ENCODE data around the gene RPL35. TPM values are rescaled to one million over a fixed set of nuclear protein-coding genes. Genes with fewer than 3 reads are reported as not detected.

The RPL35 gene
- total and polyA plus RNA-seq, 2 experiments from 2014 or later, result 1,202 to 4,143 TPM

DNA sequence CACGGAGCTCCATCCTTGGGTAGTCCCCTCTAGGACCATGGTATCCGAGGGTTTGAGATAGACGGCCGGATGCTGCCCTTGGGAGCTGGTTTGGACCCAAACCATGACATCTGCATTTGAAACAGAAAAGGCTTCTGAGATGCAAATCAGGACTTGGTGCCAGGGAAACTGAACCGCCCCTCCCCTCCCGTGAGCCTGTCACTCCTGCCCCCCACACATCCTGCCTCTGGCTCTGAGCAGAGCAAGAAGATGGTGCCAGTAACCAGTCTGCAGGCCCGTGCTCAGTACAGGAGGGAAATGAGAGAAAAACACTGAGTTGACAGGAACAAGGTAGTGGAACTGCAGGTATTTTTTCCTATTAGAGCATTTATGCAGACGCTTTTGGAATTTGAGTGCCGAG, 18.7 kb upstream of the RPL35 start:
- H3K27me3 ChIP-seq (ENCODE audit: insufficient read depth), result no peaks in the 10 kb centered on the region
- no peaks in the 10 kb centered on the region for H3K9me2 ChIP-seq (ENCODE audit: insufficient read depth)
- peaks cover 31% of the 10 kb centered on the region for H3K4me1 ChIP-seq (ENCODE audit: insufficient read depth)
- peak overlapping the region; percentile 0; the same call in 1 of the 2 replicates for H3K4me3 ChIP-seq
- H3F3A ChIP-seq (replicated peaks; ENCODE audit: low read depth), result peaks cover 50% of the 10 kb centered on the region
- TF ChIP-seq, protein P1, sequence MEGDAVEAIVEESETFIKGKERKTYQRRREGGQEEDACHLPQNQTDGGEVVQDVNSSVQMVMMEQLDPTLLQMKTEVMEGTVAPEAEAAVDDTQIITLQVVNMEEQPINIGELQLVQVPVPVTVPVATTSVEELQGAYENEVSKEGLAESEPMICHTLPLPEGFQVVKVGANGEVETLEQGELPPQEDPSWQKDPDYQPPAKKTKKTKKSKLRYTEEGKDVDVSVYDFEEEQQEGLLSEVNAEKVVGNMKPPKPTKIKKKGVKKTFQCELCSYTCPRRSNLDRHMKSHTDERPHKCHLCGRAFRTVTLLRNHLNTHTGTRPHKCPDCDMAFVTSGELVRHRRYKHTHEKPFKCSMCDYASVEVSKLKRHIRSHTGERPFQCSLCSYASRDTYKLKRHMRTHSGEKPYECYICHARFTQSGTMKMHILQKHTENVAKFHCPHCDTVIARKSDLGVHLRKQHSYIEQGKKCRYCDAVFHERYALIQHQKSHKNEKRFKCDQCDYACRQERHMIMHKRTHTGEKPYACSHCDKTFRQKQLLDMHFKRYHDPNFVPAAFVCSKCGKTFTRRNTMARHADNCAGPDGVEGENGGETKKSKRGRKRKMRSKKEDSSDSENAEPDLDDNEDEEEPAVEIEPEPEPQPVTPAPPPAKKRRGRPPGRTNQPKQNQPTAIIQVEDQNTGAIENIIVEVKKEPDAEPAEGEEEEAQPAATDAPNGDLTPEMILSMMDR (conservative IDR thresholded peaks at IDR 0.05; ENCODE audit: low read depth in 2 of 2), result no peak
- TF ChIP-seq CREB1 (CRISPR knock-in tag; IDR thresholded peaks at IDR 0.05; ENCODE audit: low read depth), result 0 out of 2 replicates have a peak, but pooled peaks have one; percentile 9
- H3K36me3 ChIP-seq (ENCODE audit: insufficient read depth), result peaks cover 5% of the 10 kb centered on the region; the same call in 1 of the 2 replicates
- Mint-ChIP-seq H3K4me1 (peaks cover 62% of the 10 kb centered on the region), H3K4me3 (peak overlapping the region; percentile 48), H3K27me3 (ENCODE audit: insufficient read depth, low read depth, poor library complexity) (peaks cover 8% of the 10 kb centered on the region), H3K27ac (no peak overlapping the region), H3K36me3 (ENCODE audit: low read depth) (peaks cover 31% of the 10 kb centered on the region), H3K9me3 (no peaks in the 10 kb centered on the region; the same call in 2 of the 3 replicates)
- peaks cover 11% of the 10 kb centered on the region; the same call in 1 of the 2 replicates for H4K20me1 ChIP-seq (replicated peaks; ENCODE audit: insufficient read depth)
- no peak overlapping the region for H3K27ac ChIP-seq (ENCODE audit: low read depth)
- peak; percentile 85 for DNase-seq (ENCODE audit: low spot score)
- ATAC-seq, result peak; percentile 82
- no peaks in the 10 kb centered on the region for H3K79me2 ChIP-seq (replicated peaks; ENCODE audit: insufficient read depth)
- no peak overlapping the region for H2AFZ ChIP-seq
- peak overlapping the region; percentile 33 for H3K4me2 ChIP-seq

GRCh38 chr9:124879226-124879625, 17.5 kb upstream of the RPL35 start:
- Mint-ChIP-seq H3K27ac (peak overlapping the region; percentile 32; the same call in 1 of the 2 replicates), H3K4me3 (no peak overlapping the region; the same call in 2 of the 3 replicates), H3K9me3 (no peaks in the 10 kb centered on the region), H3K4me1 (peaks cover 57% of the 10 kb centered on the region), H3K36me3 (ENCODE audit: low read depth) (peaks cover 41% of the 10 kb centered on the region), H3K27me3 (ENCODE audit: insufficient read depth, low read depth, poor library complexity) (peaks cover 8% of the 10 kb centered on the region)
- peaks cover 12% of the 10 kb centered on the region; the same call in 1 of the 2 replicates for H4K20me1 ChIP-seq (replicated peaks; ENCODE audit: insufficient read depth)
- no peak overlapping the region for H3K4me3 ChIP-seq
- peak overlapping the region; percentile 33 for H3K4me2 ChIP-seq
- peaks cover 50% of the 10 kb centered on the region for H3F3A ChIP-seq (replicated peaks; ENCODE audit: low read depth)
- no peaks in the 10 kb centered on the region for H3K27me3 ChIP-seq (ENCODE audit: insufficient read depth)
- peak overlapping the region; percentile 84; the same call in 1 of the 2 replicates for H3K27ac ChIP-seq (ENCODE audit: low read depth)
- peaks cover 5% of the 10 kb centered on the region; the same call in 1 of the 2 replicates for H3K36me3 ChIP-seq (ENCODE audit: insufficient read depth)
- no peak for DNase-seq (ENCODE audit: low spot score)
- no peaks in the 10 kb centered on the region for H3K9me2 ChIP-seq (ENCODE audit: insufficient read depth)
- H2AFZ ChIP-seq, result no peak overlapping the region
- 0 out of 3 replicates have a peak, but pooled peaks have one; percentile 4 for ATAC-seq
- H3K79me2 ChIP-seq (replicated peaks; ENCODE audit: insufficient read depth), result peaks cover 9% of the 10 kb centered on the region
- H3K4me1 ChIP-seq (ENCODE audit: insufficient read depth), result peaks cover 31% of the 10 kb centered on the region
- TF ChIP-seq, protein P2, sequence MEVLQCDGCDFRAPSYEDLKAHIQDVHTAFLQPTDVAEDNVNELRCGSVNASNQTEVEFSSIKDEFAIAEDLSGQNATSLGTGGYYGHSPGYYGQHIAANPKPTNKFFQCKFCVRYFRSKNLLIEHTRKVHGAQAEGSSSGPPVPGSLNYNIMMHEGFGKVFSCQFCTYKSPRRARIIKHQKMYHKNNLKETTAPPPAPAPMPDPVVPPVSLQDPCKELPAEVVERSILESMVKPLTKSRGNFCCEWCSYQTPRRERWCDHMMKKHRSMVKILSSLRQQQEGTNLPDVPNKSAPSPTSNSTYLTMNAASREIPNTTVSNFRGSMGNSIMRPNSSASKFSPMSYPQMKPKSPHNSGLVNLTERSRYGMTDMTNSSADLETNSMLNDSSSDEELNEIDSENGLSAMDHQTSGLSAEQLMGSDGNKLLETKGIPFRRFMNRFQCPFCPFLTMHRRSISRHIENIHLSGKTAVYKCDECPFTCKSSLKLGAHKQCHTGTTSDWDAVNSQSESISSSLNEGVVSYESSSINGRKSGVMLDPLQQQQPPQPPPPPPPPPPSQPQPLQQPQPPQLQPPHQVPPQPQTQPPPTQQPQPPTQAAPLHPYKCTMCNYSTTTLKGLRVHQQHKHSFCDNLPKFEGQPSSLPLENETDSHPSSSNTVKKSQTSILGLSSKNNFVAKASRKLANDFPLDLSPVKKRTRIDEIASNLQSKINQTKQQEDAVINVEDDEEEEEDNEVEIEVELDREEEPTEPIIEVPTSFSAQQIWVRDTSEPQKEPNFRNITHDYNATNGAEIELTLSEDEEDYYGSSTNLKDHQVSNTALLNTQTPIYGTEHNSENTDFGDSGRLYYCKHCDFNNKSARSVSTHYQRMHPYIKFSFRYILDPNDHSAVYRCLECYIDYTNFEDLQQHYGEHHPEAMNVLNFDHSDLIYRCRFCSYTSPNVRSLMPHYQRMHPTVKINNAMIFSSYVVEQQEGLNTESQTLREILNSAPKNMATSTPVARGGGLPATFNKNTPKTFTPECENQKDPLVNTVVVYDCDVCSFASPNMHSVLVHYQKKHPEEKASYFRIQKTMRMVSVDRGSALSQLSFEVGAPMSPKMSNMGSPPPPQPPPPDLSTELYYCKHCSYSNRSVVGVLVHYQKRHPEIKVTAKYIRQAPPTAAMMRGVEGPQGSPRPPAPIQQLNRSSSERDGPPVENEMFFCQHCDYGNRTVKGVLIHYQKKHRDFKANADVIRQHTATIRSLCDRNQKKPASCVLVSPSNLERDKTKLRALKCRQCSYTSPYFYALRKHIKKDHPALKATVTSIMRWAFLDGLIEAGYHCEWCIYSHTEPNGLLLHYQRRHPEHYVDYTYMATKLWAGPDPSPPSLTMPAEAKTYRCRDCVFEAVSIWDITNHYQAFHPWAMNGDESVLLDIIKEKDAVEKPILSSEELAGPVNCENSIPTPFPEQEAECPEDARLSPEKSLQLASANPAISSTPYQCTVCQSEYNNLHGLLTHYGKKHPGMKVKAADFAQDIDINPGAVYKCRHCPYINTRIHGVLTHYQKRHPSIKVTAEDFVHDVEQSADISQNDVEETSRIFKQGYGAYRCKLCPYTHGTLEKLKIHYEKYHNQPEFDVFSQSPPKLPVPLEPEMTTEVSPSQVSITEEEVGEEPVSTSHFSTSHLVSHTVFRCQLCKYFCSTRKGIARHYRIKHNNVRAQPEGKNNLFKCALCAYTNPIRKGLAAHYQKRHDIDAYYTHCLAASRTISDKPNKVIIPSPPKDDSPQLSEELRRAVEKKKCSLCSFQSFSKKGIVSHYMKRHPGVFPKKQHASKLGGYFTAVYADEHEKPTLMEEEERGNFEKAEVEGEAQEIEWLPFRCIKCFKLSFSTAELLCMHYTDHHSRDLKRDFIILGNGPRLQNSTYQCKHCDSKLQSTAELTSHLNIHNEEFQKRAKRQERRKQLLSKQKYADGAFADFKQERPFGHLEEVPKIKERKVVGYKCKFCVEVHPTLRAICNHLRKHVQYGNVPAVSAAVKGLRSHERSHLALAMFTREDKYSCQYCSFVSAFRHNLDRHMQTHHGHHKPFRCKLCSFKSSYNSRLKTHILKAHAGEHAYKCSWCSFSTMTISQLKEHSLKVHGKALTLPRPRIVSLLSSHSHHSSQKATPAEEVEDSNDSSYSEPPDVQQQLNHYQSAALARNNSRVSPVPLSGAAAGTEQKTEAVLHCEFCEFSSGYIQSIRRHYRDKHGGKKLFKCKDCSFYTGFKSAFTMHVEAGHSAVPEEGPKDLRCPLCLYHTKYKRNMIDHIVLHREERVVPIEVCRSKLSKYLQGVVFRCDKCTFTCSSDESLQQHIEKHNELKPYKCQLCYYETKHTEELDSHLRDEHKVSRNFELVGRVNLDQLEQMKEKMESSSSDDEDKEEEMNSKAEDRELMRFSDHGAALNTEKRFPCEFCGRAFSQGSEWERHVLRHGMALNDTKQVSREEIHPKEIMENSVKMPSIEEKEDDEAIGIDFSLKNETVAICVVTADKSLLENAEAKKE (CRISPR knock-in tag; IDR thresholded peaks at IDR 0.05), result no peak
- TF ChIP-seq ZNF331 (CRISPR knock-in tag; IDR thresholded peaks at IDR 0.05; ENCODE audit: low read depth) (no peak), JUNB (IDR thresholded peaks at IDR 0.05; ENCODE audit: unreplicated experiment) (no peak), ZNF114 (CRISPR knock-in tag; IDR thresholded peaks at IDR 0.05) (no peak)
- TF ChIP-seq, protein P3, sequence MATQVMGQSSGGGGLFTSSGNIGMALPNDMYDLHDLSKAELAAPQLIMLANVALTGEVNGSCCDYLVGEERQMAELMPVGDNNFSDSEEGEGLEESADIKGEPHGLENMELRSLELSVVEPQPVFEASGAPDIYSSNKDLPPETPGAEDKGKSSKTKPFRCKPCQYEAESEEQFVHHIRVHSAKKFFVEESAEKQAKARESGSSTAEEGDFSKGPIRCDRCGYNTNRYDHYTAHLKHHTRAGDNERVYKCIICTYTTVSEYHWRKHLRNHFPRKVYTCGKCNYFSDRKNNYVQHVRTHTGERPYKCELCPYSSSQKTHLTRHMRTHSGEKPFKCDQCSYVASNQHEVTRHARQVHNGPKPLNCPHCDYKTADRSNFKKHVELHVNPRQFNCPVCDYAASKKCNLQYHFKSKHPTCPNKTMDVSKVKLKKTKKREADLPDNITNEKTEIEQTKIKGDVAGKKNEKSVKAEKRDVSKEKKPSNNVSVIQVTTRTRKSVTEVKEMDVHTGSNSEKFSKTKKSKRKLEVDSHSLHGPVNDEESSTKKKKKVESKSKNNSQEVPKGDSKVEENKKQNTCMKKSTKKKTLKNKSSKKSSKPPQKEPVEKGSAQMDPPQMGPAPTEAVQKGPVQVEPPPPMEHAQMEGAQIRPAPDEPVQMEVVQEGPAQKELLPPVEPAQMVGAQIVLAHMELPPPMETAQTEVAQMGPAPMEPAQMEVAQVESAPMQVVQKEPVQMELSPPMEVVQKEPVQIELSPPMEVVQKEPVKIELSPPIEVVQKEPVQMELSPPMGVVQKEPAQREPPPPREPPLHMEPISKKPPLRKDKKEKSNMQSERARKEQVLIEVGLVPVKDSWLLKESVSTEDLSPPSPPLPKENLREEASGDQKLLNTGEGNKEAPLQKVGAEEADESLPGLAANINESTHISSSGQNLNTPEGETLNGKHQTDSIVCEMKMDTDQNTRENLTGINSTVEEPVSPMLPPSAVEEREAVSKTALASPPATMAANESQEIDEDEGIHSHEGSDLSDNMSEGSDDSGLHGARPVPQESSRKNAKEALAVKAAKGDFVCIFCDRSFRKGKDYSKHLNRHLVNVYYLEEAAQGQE (IDR thresholded peaks at IDR 0.05; ENCODE audit: unreplicated experiment), result no peak

Measured in GM23338 (cell line).